ENCODE results near the gene GNAO1. TPM values are rescaled to one million over a fixed set of nuclear protein-coding genes. Genes with fewer than 3 reads are reported as not detected.
A peak's percentile ranks its signal among the peaks of the same experiment; 100 is the strongest.

The GNAO1 gene
- total and polyA plus RNA-seq, 7 donors = 0.35 to 1.9 (median 0.60) TPM

DNA sequence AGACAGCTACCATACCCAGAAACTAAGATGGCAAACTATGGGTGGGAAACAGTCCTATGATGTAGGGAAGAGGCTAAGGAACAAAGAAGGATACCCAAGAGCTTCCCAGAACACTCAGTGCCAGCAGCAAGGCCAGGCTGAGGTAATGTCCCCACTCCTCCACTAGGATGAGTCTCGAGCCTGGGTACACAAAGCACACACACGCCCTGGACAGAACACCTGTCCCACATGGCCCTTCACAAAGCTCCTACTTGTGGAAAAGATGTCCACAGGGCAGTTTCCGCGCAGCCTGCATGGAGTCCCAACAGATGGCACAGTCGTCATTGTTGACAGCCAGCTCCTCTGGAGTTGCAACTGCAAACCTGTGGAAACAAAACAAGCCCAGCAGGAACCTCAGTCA is 210.2 kb downstream of the GNAO1 start:
- Histone ChIP-seq H3K27ac (peak overlapping the region; percentile 67), H3K4me1 (peaks cover 16% of the 10 kb centered on the region), H3K27me3 (ENCODE audit: insufficient read depth in 3 of 3, low read length in 2 of 3) (no peaks in the 10 kb centered on the region), H3K9me3 (no peaks in the 10 kb centered on the region), H3K36me3 (ENCODE audit: insufficient read depth in 1 of 2, low read depth in 1 of 2) (peaks cover 13 to 54% of the 10 kb centered on the region in 2 donors), H3K4me3 (no peak overlapping the region)
- intact Hi-C loops (cut with DNase I) = no loop called here
- DNase-seq (peak; percentile 46 to 71), ATAC-seq (peak; percentile 68 to 94 (median 84))
- peak; percentile 35 for TF ChIP-seq CTCF (IDR thresholded peaks at IDR 0.05)
- 25 to 48% (median 36%) methylated on average over 5 of the region's 5 CpGs for WGBS, 3 donors

DNA sequence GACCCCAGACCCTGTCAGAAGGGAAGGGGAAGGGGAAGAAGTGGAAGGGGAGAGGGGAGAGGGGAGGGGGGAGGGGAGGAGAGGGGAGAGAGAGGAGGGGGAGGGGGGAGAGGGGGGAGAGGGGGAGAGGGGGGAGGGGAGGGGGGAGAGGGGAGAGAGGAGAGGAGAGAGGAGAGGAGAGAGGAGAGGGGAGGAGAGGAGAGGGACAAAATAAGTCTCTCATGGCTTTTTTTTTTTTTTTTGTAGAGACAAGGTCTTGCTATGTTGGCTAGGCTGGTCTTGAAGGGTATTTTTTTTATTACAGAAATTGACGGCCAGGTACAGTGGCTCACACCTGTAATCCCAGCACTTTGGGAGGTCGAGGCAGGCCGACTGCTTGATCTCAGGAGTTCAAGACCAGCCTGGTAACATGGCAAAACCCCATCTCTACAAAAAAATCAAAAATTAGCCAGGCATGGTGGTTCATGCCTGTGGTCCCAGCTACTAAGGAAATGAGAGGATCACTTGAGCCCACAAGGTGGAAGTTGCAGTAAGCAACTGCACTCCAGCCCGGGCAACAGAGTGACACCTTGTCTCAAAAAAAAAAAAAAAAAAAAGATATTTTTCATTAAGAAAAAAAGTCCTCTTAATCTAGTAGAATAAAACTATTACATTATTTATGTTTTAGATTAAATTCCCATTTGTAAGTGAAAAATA is 214.8 kb downstream of the GNAO1 start:
- TF ChIP-seq CTCF (IDR thresholded peaks at IDR 0.05) = no peak
- WGBS, 3 donors = 80 to 94% (median 89%) methylated on average over 4 of the region's 4 CpGs
- no peak for ATAC-seq
- no peak overlapping the region for H3K27ac ChIP-seq
- no peaks in the 10 kb centered on the region for H3K27me3 ChIP-seq (ENCODE audit: insufficient read depth in 3 of 3, low read length in 2 of 3)
- peaks cover 29% of the 10 kb centered on the region for H3K4me1 ChIP-seq
- peaks cover 16 to 79% of the 10 kb centered on the region in 2 donors for H3K36me3 ChIP-seq (ENCODE audit: insufficient read depth in 1 of 2, low read depth in 1 of 2)
- intact Hi-C loops (cut with DNase I) = no loop called here
- H3K9me3 ChIP-seq = no peaks in the 10 kb centered on the region
- no peak overlapping the region for H3K4me3 ChIP-seq
- no peak for DNase-seq

Other genes starting within 250 kb of the GNAO1 start
- gene AMFR, start 234.1 kb downstream of the GNAO1 start, total RNA-seq = 100 to 1,000 TPM; 146 to 270 (median 194) TPM
- 100 to 1,000 TPM; 106 to 453 (median 160) TPM for gene AMFR, start 234.1 kb downstream of the GNAO1 start, polyA plus RNA-seq

All from psoas muscle (tissue), 8 donors.